NCI-H187 (cell line): ENCODE results near the gene CADPS2.

Experiments used
- DNase-seq, 2 experiments: peaks; one replicate each; lab custom pipeline; 2025; lab: John Stamatoyannopoulos, UW

CADPS2 gene

GRCh38 chr7:122600042-122600441 is 286.2 kb downstream of the CADPS2 start:
- DNase-seq, result no peak

GRCh38 chr7:122597277-122597676 is 289.0 kb downstream of the CADPS2 start:
- DNase-seq, result no peak

- no peak for DNase-seq
These were observed 290.4 kb downstream of the CADPS2 start for GRCh38 chr7:122595885-122596284.

- DNase-seq, result no peak
These were observed 297.6 kb downstream of the CADPS2 start for GRCh38 chr7:122588621-122589020.

GRCh38 chr7:122584676-122585251 is 301.5 kb downstream of the CADPS2 start:
- DNase-seq, result no peak

- DNase-seq, result no peak
These were observed 307.9 kb downstream of the CADPS2 start for GRCh38 chr7:122578350-122578749.

- no peak for DNase-seq
These were observed 308.7 kb downstream of the CADPS2 start for GRCh38 chr7:122577449-122578003.

- no peak for DNase-seq
These were observed 313.6 kb downstream of the CADPS2 start for GRCh38 chr7:122572706-122573105.

GRCh38 chr7:122561326-122561725 is 324.9 kb downstream of the CADPS2 start:
- DNase-seq, result no peak

GRCh38 chr7:122556873-122557542 is 329.3 kb downstream of the CADPS2 start:
- DNase-seq, result no peak

- no peak for DNase-seq
These were observed 330.0 kb downstream of the CADPS2 start for GRCh38 chr7:122556219-122556618.

- no peak for DNase-seq
These were observed 332.5 kb downstream of the CADPS2 start for GRCh38 chr7:122553761-122554160.

GRCh38 chr7:122552769-122553168 is 333.5 kb downstream of the CADPS2 start:
- no peak for DNase-seq

GRCh38 chr7:122550545-122550944 is 335.7 kb downstream of the CADPS2 start:
- no peak for DNase-seq

- no peak for DNase-seq
These were observed 336.7 kb downstream of the CADPS2 start for GRCh38 chr7:122549578-122549977.

- DNase-seq, result no peak
These were observed 339.8 kb downstream of the CADPS2 start for GRCh38 chr7:122546496-122546895.

GRCh38 chr7:122544463-122544862 is 341.8 kb downstream of the CADPS2 start:
- DNase-seq, result no peak

- no peak for DNase-seq
These were observed 342.4 kb downstream of the CADPS2 start for GRCh38 chr7:122543891-122544290.

GRCh38 chr7:122543166-122543565 is 343.1 kb downstream of the CADPS2 start:
- no peak for DNase-seq

GRCh38 chr7:122535086-122535485 is 351.2 kb downstream of the CADPS2 start:
- DNase-seq, result no peak

GRCh38 chr7:122532406-122533269 is 353.6 kb downstream of the CADPS2 start:
- no peak for DNase-seq

- DNase-seq, result no peak
These were observed 357.3 kb downstream of the CADPS2 start for GRCh38 chr7:122528879-122529481.
